AG04450 (cell line): ENCODE results near the gene UBD. TPM values are rescaled to one million over a fixed set of nuclear protein-coding genes. Genes with fewer than 3 reads are reported as not detected.

ENCODE experiments used
- CTCF ChIA-PET: fragments of 300-600, 350-600 bp; formaldehyde crosslinking; extraction: SDS; loops from one replicate; lab custom pipeline; 2022; ENCODE audit warnings: antibody characterized with exemption, inconsistent platforms; lab: Charles Lee
- POLR2A ChIA-PET: fragments of 350-600 bp; formaldehyde crosslinking; extraction: SDS; loops from one replicate; lab custom pipeline; 2021; ENCODE audit warnings: antibody characterized with exemption, inconsistent platforms; lab: Yijun Ruan, JAX
- DNase-seq: peaks from one replicate; pipeline ENCODE4 v3.0.0-alpha.2; 2011; ENCODE audit warnings: low read depth, low spot score
- H3K27ac ChIP-seq: one replicate; pipeline ENCODE4 v1.5.1; 2012; ENCODE audit warnings: low read depth, low read length, control low read depth
- H3K27me3 ChIP-seq: one replicate; pipeline ENCODE4 v1.6.0; 2012; ENCODE audit warnings: low read length; ENCODE audit not compliant: control insufficient read depth, insufficient read depth
- H3K4me3 ChIP-seq: 2 replicates; pipeline ENCODE4 v1.5.1; 2011; ENCODE audit warnings: mild to moderate bottlenecking, low read depth, low read length, control low read depth
- H3K9me3 ChIP-seq: 2 replicates; pipeline ENCODE4 v1.5.1; 2012; ENCODE audit warnings: low read length; ENCODE audit not compliant: control insufficient read depth, insufficient read depth
- polyA plus RNA-seq: library from polyadenylated mRNA; depleted of rRNA; stranded (reverse); fragments of >200 nt; gene quantifications from 2 replicates; pipeline ENCODE4 v1.2.3, GENCODE V29; 2011
- TF ChIP-seq, protein P1 (sequence below): IDR thresholded peaks from 2 replicates; pipeline ENCODE4 v1.5.1; 2011; ENCODE audit warnings: low read depth, low read length, control low read depth, inconsistent platforms

The UBD gene
- polyA plus RNA-seq, 1 experiment, result not detected

DNA sequence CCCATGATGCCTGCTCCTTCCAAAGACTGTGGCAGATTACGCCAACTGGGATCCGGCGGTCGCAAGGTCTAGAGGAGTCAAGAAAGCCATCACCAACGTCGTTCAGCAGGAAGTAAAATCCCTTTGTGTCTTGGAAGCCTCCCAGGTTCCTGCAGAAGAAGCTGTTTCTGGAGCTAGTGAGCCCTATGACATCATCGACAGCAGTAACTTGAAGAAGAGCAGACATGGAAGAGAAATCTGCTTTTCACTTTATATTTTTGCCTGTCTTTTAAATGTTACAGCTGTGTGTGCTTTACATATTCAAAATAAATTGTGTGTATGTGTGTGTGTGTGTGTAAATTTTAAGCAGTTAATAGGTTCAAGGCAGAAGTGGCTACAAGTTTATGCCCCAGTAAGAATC, 18.0 kb upstream of the UBD start:
- Histone ChIP-seq H3K27ac (no peak overlapping the region), H3K27me3 (no peaks in the 10 kb centered on the region), H3K4me3 (no peak overlapping the region), H3K9me3 (no peaks in the 10 kb centered on the region)
- ChIA-PET CTCF (no interaction called here), POLR2A (no interaction called here)
- TF ChIP-seq, protein P1, sequence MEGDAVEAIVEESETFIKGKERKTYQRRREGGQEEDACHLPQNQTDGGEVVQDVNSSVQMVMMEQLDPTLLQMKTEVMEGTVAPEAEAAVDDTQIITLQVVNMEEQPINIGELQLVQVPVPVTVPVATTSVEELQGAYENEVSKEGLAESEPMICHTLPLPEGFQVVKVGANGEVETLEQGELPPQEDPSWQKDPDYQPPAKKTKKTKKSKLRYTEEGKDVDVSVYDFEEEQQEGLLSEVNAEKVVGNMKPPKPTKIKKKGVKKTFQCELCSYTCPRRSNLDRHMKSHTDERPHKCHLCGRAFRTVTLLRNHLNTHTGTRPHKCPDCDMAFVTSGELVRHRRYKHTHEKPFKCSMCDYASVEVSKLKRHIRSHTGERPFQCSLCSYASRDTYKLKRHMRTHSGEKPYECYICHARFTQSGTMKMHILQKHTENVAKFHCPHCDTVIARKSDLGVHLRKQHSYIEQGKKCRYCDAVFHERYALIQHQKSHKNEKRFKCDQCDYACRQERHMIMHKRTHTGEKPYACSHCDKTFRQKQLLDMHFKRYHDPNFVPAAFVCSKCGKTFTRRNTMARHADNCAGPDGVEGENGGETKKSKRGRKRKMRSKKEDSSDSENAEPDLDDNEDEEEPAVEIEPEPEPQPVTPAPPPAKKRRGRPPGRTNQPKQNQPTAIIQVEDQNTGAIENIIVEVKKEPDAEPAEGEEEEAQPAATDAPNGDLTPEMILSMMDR, result no peak
- DNase-seq, result no peak

GRCh38 chr6:29576056-29576455, 16.5 kb upstream of the UBD start:
- CTCF ChIA-PET, result no interaction called here

DNA sequence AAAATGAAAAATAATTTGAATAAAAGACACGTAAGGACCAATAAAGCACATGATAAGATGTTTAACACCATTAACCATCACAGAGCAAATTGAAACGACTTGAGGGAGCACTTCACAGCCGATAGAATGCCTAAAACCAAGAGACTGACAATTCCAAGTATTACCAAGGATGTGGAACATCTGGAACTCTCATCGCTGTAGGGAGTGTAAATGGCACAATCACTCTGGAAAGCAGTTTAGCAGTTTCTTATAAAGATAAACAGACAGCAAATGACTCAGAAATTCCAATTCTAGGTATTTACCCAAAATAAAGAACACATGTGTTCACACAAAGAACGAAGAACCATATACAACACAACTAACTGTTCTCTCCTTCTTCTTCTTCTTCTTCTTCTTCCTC, 8.5 kb upstream of the UBD start:
- POLR2A ChIA-PET, result no interaction called here
- no peak for DNase-seq
- H3K4me3 ChIP-seq, result no peak overlapping the region

More at GRCh38 chr6:29576056-29576455, 16.5 kb upstream of the UBD start:
- Histone ChIP-seq H3K27me3 (no peaks in the 10 kb centered on the region), H3K4me3 (no peak overlapping the region), H3K9me3 (no peaks in the 10 kb centered on the region), H3K27ac (no peak overlapping the region)
- TF ChIP-seq, protein P1, result no peak
- POLR2A ChIA-PET, result no interaction called here
- no peak for DNase-seq

DNA sequence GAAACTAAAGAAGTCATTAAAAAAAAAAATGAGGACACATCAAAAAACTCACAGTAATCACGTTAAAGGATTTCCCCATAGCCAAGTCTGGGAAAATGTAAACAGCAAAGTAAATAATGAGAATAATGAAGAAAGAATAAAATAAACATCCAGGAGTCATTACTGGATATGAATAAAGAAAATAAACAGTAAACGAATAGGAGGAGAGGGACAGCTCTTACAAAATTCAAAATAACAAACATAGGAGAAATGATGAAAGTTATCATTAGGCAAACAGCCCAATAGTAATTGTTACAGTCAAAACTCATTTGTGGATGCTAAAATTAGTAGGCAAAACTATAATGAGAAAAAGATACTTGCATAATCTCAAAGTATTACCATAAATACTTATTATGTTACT, 8.0 kb upstream of the UBD start:
- CTCF ChIA-PET, result no interaction called here
- TF ChIP-seq, protein P1, result no peak
- Histone ChIP-seq H3K27me3 (no peaks in the 10 kb centered on the region), H3K4me3 (no peak overlapping the region), H3K9me3 (no peaks in the 10 kb centered on the region), H3K27ac (no peak overlapping the region)
- DNase-seq, result no peak
- POLR2A ChIA-PET, result no interaction called here

More for the DNA sequence above, 8.5 kb upstream of the UBD start:
- CTCF ChIA-PET, result no interaction called here
- no peaks in the 10 kb centered on the region for H3K27me3 ChIP-seq
- H3K27ac ChIP-seq, result no peak overlapping the region
- TF ChIP-seq, protein P1, result no peak
- no peaks in the 10 kb centered on the region for H3K9me3 ChIP-seq

GRCh38 chr6:29566856-29567255, 7.3 kb upstream of the UBD start:
- H3K27ac ChIP-seq, result no peak overlapping the region
- TF ChIP-seq, protein P1, result no peak
- DNase-seq, result no peak
- POLR2A ChIA-PET, result no interaction called here
- no peaks in the 10 kb centered on the region for H3K27me3 ChIP-seq
- H3K4me3 ChIP-seq, result no peak overlapping the region
- CTCF ChIA-PET, result no interaction called here
- H3K9me3 ChIP-seq, result no peaks in the 10 kb centered on the region
